ENCODE results near the gene MRPL37.

MRPL37 gene

GRCh38 chr1:54243022-54243421 is 43.1 kb downstream of the MRPL37 start:
- no peak overlapping the region for H3K4me3 ChIP-seq (ENCODE audit: insufficient read depth in 1 of 2, low read depth in 1 of 2, low read length in 2 of 2)
- no peak overlapping the region for H2BK5ac ChIP-seq (ENCODE audit: low read depth, low read length, poor library complexity, severe bottlenecking)
- H4K8ac ChIP-seq (ENCODE audit: low read length), result no peak overlapping the region
- H3K4me2 ChIP-seq (ENCODE audit: low read length, poor library complexity, severe bottlenecking), result no peak overlapping the region
- no peaks in the 10 kb centered on the region for H3K27me3 ChIP-seq (ENCODE audit: control insufficient read depth in 1 of 2, insufficient read depth in 1 of 2, low read length in 2 of 2)
- H2AK5ac ChIP-seq (ENCODE audit: low read length, severe bottlenecking), result no peak overlapping the region
- no peak overlapping the region for H3K9ac ChIP-seq (ENCODE audit: low read length)
- H4K91ac ChIP-seq (ENCODE audit: low read length), result no peak overlapping the region
- no peak overlapping the region for H3K23ac ChIP-seq (ENCODE audit: low read length in 2 of 2)
- DNase-seq, result no peak
- H3K4me1 ChIP-seq (ENCODE audit: control insufficient read depth, insufficient read depth, low read depth, low read length), result peaks cover 12% of the 10 kb centered on the region
- H3K79me1 ChIP-seq (replicated peaks; ENCODE audit: low read length, poor library complexity, severe bottlenecking), result peaks cover 1% of the 10 kb centered on the region
- H3K4ac ChIP-seq (ENCODE audit: low read depth in 1 of 2, low read length in 2 of 2), result no peak overlapping the region
- H2BK12ac ChIP-seq (ENCODE audit: low read length in 2 of 2), result no peak overlapping the region
- H2AFZ ChIP-seq (ENCODE audit: low read depth, low read length), result no peak overlapping the region
- H3K9me3 ChIP-seq (ENCODE audit: control insufficient read depth, low read length), result no peaks in the 10 kb centered on the region
- H3K14ac ChIP-seq (ENCODE audit: low read length in 2 of 2), result no peak overlapping the region
- H3K36me3 ChIP-seq (ENCODE audit: control insufficient read depth in 1 of 2, insufficient read depth in 2 of 2, low read depth in 1 of 2, low read length in 2 of 2), result peaks cover 58 to 64% of the 10 kb centered on the region in 2 experiments
- no peak overlapping the region for H3K27ac ChIP-seq (ENCODE audit: low read length, poor library complexity, severe bottlenecking)
- no peak overlapping the region for H2BK120ac ChIP-seq (ENCODE audit: low read depth, low read length)
- H2BK15ac ChIP-seq (ENCODE audit: low read depth, poor library complexity, severe bottlenecking), result no peak overlapping the region
- no peak overlapping the region for H3K18ac ChIP-seq (ENCODE audit: low read depth in 1 of 2, low read length in 2 of 2)
- WGBS, result 94% methylated on average over 13 of the region's 13 CpGs

- Histone ChIP-seq H3K14ac (ENCODE audit: low read length in 2 of 2) (no peak overlapping the region), H3K4me3 (ENCODE audit: insufficient read depth in 1 of 2, low read depth in 1 of 2, low read length in 2 of 2) (no peak overlapping the region), H2AK5ac (ENCODE audit: low read length, severe bottlenecking) (no peak overlapping the region), H3K4ac (ENCODE audit: low read depth in 1 of 2, low read length in 2 of 2) (no peak overlapping the region), H3K9ac (ENCODE audit: low read length) (no peak overlapping the region), H2BK12ac (ENCODE audit: low read length in 2 of 2) (no peak overlapping the region), H3K79me1 (replicated peaks; ENCODE audit: low read length, poor library complexity, severe bottlenecking) (peaks cover 1% of the 10 kb centered on the region), H3K27me3 (ENCODE audit: control insufficient read depth in 1 of 2, insufficient read depth in 1 of 2, low read length in 2 of 2) (no peaks in the 10 kb centered on the region), H3K9me3 (ENCODE audit: control insufficient read depth, low read length) (no peaks in the 10 kb centered on the region), H3K36me3 (ENCODE audit: control insufficient read depth in 1 of 2, insufficient read depth in 2 of 2, low read depth in 1 of 2, low read length in 2 of 2) (peaks cover 52% of the 10 kb centered on the region in 2 experiments), H3K4me1 (ENCODE audit: control insufficient read depth, insufficient read depth, low read depth, low read length) (peaks cover 8% of the 10 kb centered on the region), H3K23ac (ENCODE audit: low read length in 2 of 2) (no peak overlapping the region), H2AFZ (ENCODE audit: low read depth, low read length) (no peak overlapping the region), H3K27ac (ENCODE audit: low read length, poor library complexity, severe bottlenecking) (no peak overlapping the region), H2BK15ac (ENCODE audit: low read depth, poor library complexity, severe bottlenecking) (no peak overlapping the region), H2BK5ac (ENCODE audit: low read depth, low read length, poor library complexity, severe bottlenecking) (no peak overlapping the region), H2BK120ac (ENCODE audit: low read depth, low read length) (no peak overlapping the region), H3K4me2 (ENCODE audit: low read length, poor library complexity, severe bottlenecking) (no peak overlapping the region), H4K8ac (ENCODE audit: low read length) (no peak overlapping the region), H4K91ac (ENCODE audit: low read length) (no peak overlapping the region), H3K18ac (ENCODE audit: low read depth in 1 of 2, low read length in 2 of 2) (no peak overlapping the region)
- DNase-seq, result no peak
- WGBS, result 93% methylated on average over 7 of the region's 7 CpGs
Observed at GRCh38 chr1:54244655-54245054, 44.7 kb downstream of the MRPL37 start.

GRCh38 chr1:54245501-54245900 is 45.5 kb downstream of the MRPL37 start:
- Histone ChIP-seq H2AK5ac (ENCODE audit: low read length, severe bottlenecking) (no peak overlapping the region), H3K79me1 (replicated peaks; ENCODE audit: low read length, poor library complexity, severe bottlenecking) (peaks cover under 1% of the 10 kb centered on the region), H4K8ac (ENCODE audit: low read length) (no peak overlapping the region), H2BK15ac (ENCODE audit: low read depth, poor library complexity, severe bottlenecking) (no peak overlapping the region), H3K4me1 (ENCODE audit: control insufficient read depth, insufficient read depth, low read depth, low read length) (peaks cover 12% of the 10 kb centered on the region), H2BK5ac (ENCODE audit: low read depth, low read length, poor library complexity, severe bottlenecking) (no peak overlapping the region), H3K9me3 (ENCODE audit: control insufficient read depth, low read length) (no peaks in the 10 kb centered on the region), H2BK120ac (ENCODE audit: low read depth, low read length) (no peak overlapping the region), H3K18ac (ENCODE audit: low read depth in 1 of 2, low read length in 2 of 2) (no peak overlapping the region), H2BK12ac (ENCODE audit: low read length in 2 of 2) (no peak overlapping the region), H3K9ac (ENCODE audit: low read length) (no peak overlapping the region), H3K4ac (ENCODE audit: low read depth in 1 of 2, low read length in 2 of 2) (no peak overlapping the region), H3K4me2 (ENCODE audit: low read length, poor library complexity, severe bottlenecking) (no peak overlapping the region), H3K36me3 (ENCODE audit: control insufficient read depth in 1 of 2, insufficient read depth in 2 of 2, low read depth in 1 of 2, low read length in 2 of 2) (peaks cover 48 to 51% of the 10 kb centered on the region in 2 experiments), H3K27me3 (ENCODE audit: control insufficient read depth in 1 of 2, insufficient read depth in 1 of 2, low read length in 2 of 2) (no peaks in the 10 kb centered on the region), H3K14ac (ENCODE audit: low read length in 2 of 2) (no peak overlapping the region), H3K23ac (ENCODE audit: low read length in 2 of 2) (no peak overlapping the region), H4K91ac (ENCODE audit: low read length) (no peak overlapping the region), H3K27ac (ENCODE audit: low read length, poor library complexity, severe bottlenecking) (no peak overlapping the region), H3K4me3 (ENCODE audit: insufficient read depth in 1 of 2, low read depth in 1 of 2, low read length in 2 of 2) (no peak overlapping the region), H2AFZ (ENCODE audit: low read depth, low read length) (no peak overlapping the region)
- WGBS, result 83% methylated on average over 4 of the region's 4 CpGs
- no peak for DNase-seq

- Histone ChIP-seq H3K36me3 (ENCODE audit: control insufficient read depth in 1 of 2, insufficient read depth in 2 of 2, low read depth in 1 of 2, low read length in 2 of 2) (peaks cover 44 to 50% of the 10 kb centered on the region in 2 experiments), H3K79me1 (replicated peaks; ENCODE audit: low read length, poor library complexity, severe bottlenecking) (peaks cover under 1% of the 10 kb centered on the region), H3K9me3 (ENCODE audit: control insufficient read depth, low read length) (no peaks in the 10 kb centered on the region), H3K9ac (ENCODE audit: low read length) (no peak overlapping the region), H4K91ac (ENCODE audit: low read length) (no peak overlapping the region), H2AK5ac (ENCODE audit: low read length, severe bottlenecking) (no peak overlapping the region), H3K4me2 (ENCODE audit: low read length, poor library complexity, severe bottlenecking) (no peak overlapping the region), H3K18ac (ENCODE audit: low read depth in 1 of 2, low read length in 2 of 2) (no peak overlapping the region), H2BK120ac (ENCODE audit: low read depth, low read length) (no peak overlapping the region), H4K8ac (ENCODE audit: low read length) (no peak overlapping the region), H3K27ac (ENCODE audit: low read length, poor library complexity, severe bottlenecking) (no peak overlapping the region), H3K4me1 (ENCODE audit: control insufficient read depth, insufficient read depth, low read depth, low read length) (peaks cover 12% of the 10 kb centered on the region), H2BK12ac (ENCODE audit: low read length in 2 of 2) (no peak overlapping the region), H2BK5ac (ENCODE audit: low read depth, low read length, poor library complexity, severe bottlenecking) (no peak overlapping the region), H3K14ac (ENCODE audit: low read length in 2 of 2) (no peak overlapping the region), H3K4me3 (ENCODE audit: insufficient read depth in 1 of 2, low read depth in 1 of 2, low read length in 2 of 2) (no peak overlapping the region), H3K27me3 (ENCODE audit: control insufficient read depth in 1 of 2, insufficient read depth in 1 of 2, low read length in 2 of 2) (no peaks in the 10 kb centered on the region), H2AFZ (ENCODE audit: low read depth, low read length) (no peak overlapping the region), H3K4ac (ENCODE audit: low read depth in 1 of 2, low read length in 2 of 2) (no peak overlapping the region), H2BK15ac (ENCODE audit: low read depth, poor library complexity, severe bottlenecking) (no peak overlapping the region), H3K23ac (ENCODE audit: low read length in 2 of 2) (no peak overlapping the region)
- 94% methylated on average over 10 of the region's 10 CpGs for WGBS
- DNase-seq, result no peak
Observed at GRCh38 chr1:54246116-54246721, 46.3 kb downstream of the MRPL37 start.
